OCI-LY7 (cell line): ENCODE data around the gene ISYNA1.

Experiments used
- CTCF ChIP-seq: fragments of 200-600 bp; sonication (generic); conservative IDR thresholded peaks from 2 replicates; pipeline ENCODE4 v1.5.1; 2014; ENCODE audit warnings: mild to moderate bottlenecking, antibody characterized with exemption, low read length, moderate library complexity, mixed read lengths
- EZH2phosphoT487 ChIP-seq: fragments of 200-600 bp; sonication (generic); IDR thresholded peaks from 2 replicates; pipeline ENCODE4 v1.6.1; 2018; ENCODE audit warnings: low read depth, borderline replicate concordance, mild to moderate bottlenecking, mixed run types, antibody characterized with exemption, low read length, moderate library complexity, mixed read lengths

GRCh38 chr19:18476507-18477041 lies 38.6 kb upstream of the ISYNA1 start:
- TF ChIP-seq CTCF (no peak), EZH2phosphoT487 (no peak)
